SHP77 (cell line): ENCODE data around the gene C12orf43.
A peak's percentile ranks its signal among the peaks of the same experiment; 100 is the strongest.

Source experiments
- DNase-seq, 2 experiments: peaks; one replicate each; lab custom pipeline; 2025; lab: John Stamatoyannopoulos, UW

The C12orf43 gene

GRCh38 chr12:121030576-121031212 is 14.4 kb upstream of the C12orf43 start:
- no peak for DNase-seq

- DNase-seq, result no peak
These were observed 10.2 kb upstream of the C12orf43 start for GRCh38 chr12:121026274-121027045.

- DNase-seq, result no peak
These were observed 9.3 kb upstream of the C12orf43 start for GRCh38 chr12:121025442-121026226.

GRCh38 chr12:121023799-121024198 is 7.5 kb upstream of the C12orf43 start:
- DNase-seq, result no peak

- no peak for DNase-seq
These were observed 6.4 kb upstream of the C12orf43 start for GRCh38 chr12:121022713-121023112.

- no peak for DNase-seq
These were observed 5.5 kb upstream of the C12orf43 start for GRCh38 chr12:121021754-121022153.

- DNase-seq, result no peak
These were observed 2.8 kb upstream of the C12orf43 start for GRCh38 chr12:121018860-121019617.

- DNase-seq, result no peak
These were observed 1.7 kb upstream of the C12orf43 start for GRCh38 chr12:121017966-121018491.

GRCh38 chr12:121013715-121014114 is 2.6 kb downstream of the C12orf43 start:
- no peak for DNase-seq

GRCh38 chr12:121011820-121012219 is 4.5 kb downstream of the C12orf43 start:
- DNase-seq, result no peak

GRCh38 chr12:121010860-121011259 is 5.4 kb downstream of the C12orf43 start:
- DNase-seq, result no peak

- DNase-seq, result no peak
These were observed 6.5 kb downstream of the C12orf43 start for GRCh38 chr12:121009741-121010140.

GRCh38 chr12:121008347-121009098 is 7.8 kb downstream of the C12orf43 start:
- no peak for DNase-seq

GRCh38 chr12:121005346-121005815 is 10.9 kb downstream of the C12orf43 start:
- peak in 1 of 2 experiments; percentile 49 for DNase-seq

GRCh38 chr12:121004253-121004815 is 12.0 kb downstream of the C12orf43 start:
- no peak for DNase-seq

- DNase-seq, result no peak
These were observed 12.6 kb downstream of the C12orf43 start for GRCh38 chr12:121003650-121004049.

- no peak for DNase-seq
These were observed 14.3 kb downstream of the C12orf43 start for GRCh38 chr12:121001841-121002483.

- no peak for DNase-seq
These were observed 15.2 kb downstream of the C12orf43 start for GRCh38 chr12:121001060-121001459.

GRCh38 chr12:121000530-121000929 is 15.8 kb downstream of the C12orf43 start:
- DNase-seq, result no peak
